ENCODE measurements around the gene EBNA1BP2. TPM values are rescaled to one million over a fixed set of nuclear protein-coding genes. Genes with fewer than 3 reads are reported as not detected.
A peak's percentile ranks its signal among the peaks of the same experiment; 100 is the strongest.

Gene EBNA1BP2
- total RNA-seq (10 to 100 TPM; 14.8 to 15.1 TPM), total RNA-seq (9.6 to 315 (median 30.9) reads per million in 172 experiments)
- 29.6 TPM for polyA plus RNA-seq (2013, experiment 1 of 2)
- 29.5 TPM for polyA plus RNA-seq (2013, experiment 2 of 2)

GRCh38 chr1:43171876-43172526 lies at the start of gene EBNA1BP2, which contains the start of gene CFAP57:
EBNA1BP2 (minus strand) TSS chr1:43172290; CDS start chr1:43172118, 172 bp downstream.
CFAP57 (plus strand) TSS chr1:43172330; CDS start chr1:43172754, 424 bp downstream.
- Mint-ChIP-seq H3K4me3 (peak within 1 kb of the TSS; percentile 96), H3K27me3 (peaks cover 16% of the 10 kb centered on the region), H3K4me1 (ENCODE audit: low read depth) (peaks cover 33% of the 10 kb centered on the region), H3K9me3 (no peaks in the 10 kb centered on the region), H3K36me3 (ENCODE audit: low read depth) (peaks cover 52% of the 10 kb centered on the region), H3K27ac (peak within 1 kb of the TSS; percentile 82)
- ChIA-PET CTCF (no interaction called here), POLR2A (interaction anchor here (0.7 to 1.2 kb wide), 7 partner anchors 12 to 709 kb away, joined by 3 to 8 read pairs (median 4); partner anchors contain the start of genes CCDC30, ELOVL1, HYI and KDM4A)
- peak within 1 kb of the TSS; percentile 25 to 69 for H3K27ac ChIP-seq (ENCODE audit: low read depth in 1 of 2, low read length in 2 of 2)
- ATAC-seq (ENCODE audit: poor library complexity) (peak; percentile 75), DNase-seq (peak; percentile 83 to 97 (median 88))
- H3K36me3 ChIP-seq (ENCODE audit: insufficient read depth, low read length): peaks cover 33% of the 10 kb centered on the region
- TF ChIP-seq, protein P1, sequence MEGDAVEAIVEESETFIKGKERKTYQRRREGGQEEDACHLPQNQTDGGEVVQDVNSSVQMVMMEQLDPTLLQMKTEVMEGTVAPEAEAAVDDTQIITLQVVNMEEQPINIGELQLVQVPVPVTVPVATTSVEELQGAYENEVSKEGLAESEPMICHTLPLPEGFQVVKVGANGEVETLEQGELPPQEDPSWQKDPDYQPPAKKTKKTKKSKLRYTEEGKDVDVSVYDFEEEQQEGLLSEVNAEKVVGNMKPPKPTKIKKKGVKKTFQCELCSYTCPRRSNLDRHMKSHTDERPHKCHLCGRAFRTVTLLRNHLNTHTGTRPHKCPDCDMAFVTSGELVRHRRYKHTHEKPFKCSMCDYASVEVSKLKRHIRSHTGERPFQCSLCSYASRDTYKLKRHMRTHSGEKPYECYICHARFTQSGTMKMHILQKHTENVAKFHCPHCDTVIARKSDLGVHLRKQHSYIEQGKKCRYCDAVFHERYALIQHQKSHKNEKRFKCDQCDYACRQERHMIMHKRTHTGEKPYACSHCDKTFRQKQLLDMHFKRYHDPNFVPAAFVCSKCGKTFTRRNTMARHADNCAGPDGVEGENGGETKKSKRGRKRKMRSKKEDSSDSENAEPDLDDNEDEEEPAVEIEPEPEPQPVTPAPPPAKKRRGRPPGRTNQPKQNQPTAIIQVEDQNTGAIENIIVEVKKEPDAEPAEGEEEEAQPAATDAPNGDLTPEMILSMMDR (IDR thresholded peaks at IDR 0.05): no peak
- intact Hi-C loops (cut with DNase I, micrococcal nuclease): loop anchor here in 1 of 2 experiments (2.0 to 10.0 kb wide), 14 partner anchors 185 to 1807 kb away; partner anchors contain the start of genes ATP6V0B, B4GALT2, C1orf50 and CDC20
- H3K9me3 ChIP-seq (ENCODE audit: control insufficient read depth in 1 of 2, insufficient read depth in 1 of 2, low read length in 2 of 2): no peaks in the 10 kb centered on the region
- peak within 1 kb of the TSS; percentile 93 for H3K4me3 ChIP-seq (ENCODE audit: low read length)
- peaks cover 9 to 14% of the 10 kb centered on the region in 2 experiments for H3K27me3 ChIP-seq (ENCODE audit: control insufficient read depth in 1 of 2, insufficient read depth in 2 of 2, low read length in 2 of 2)
- peaks cover 14% of the 10 kb centered on the region for H3K4me1 ChIP-seq (ENCODE audit: insufficient read depth, low read length)

DNA sequence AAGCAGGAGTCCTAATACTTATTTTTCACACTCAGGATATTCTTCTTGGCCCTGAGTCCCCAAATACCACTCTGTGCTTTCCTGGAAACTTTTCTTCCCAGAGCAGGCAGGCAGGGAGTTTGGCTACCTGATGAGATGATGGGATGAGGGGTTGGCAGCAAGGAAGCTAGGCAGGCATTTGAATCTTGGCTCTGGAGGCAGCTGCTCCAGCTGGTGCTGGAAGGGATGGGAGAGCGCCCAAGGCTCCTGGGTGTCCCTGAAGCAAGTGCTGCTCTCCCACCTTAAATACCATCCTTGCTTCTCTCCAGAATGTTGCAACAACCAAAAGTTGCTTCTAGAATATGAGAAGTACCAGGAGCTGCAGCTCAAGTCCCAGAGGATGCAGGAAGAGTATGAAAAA lies 49.7 kb upstream of the EBNA1BP2 start:
- CTCF ChIA-PET: no interaction called here

DNA sequence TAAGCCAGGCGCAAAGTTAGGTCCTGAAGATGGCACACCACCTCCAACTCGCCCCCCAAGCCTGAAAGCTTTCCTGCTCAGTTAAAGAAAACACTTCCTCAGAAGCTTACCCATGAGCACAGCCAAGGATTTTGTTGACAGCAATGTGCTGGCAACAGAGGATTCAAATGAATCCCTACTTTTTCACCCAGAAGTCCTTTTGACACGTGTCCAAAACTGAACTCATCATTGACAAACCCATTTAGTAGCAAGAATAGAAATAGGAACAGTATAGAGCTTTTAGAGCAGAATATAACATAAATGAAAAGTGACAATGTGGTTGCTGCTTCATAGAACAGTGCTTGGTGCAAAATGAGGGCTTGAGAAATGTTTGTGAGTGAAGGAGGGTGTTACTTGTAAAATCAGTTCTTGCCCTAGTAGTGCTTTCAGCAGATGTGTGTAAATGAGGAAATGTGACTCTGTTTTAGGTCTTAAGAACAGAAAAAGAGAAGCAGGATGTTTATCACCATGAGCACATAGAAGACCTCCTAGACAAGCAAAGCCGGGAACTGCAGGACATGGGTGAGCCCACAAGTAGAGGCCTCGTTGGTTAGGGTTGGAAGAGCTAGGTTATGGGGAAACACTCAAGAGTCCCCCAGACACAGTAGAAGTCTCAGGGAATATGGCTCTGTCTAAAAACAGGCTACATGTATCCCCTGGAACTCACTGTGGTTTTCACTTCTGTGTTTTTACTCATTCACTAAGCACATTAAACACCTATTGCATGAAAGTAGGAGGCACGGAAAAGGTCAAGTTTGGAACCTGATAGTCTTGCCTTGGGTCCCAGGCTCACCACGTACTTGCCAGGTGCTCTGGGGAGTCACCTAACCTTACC lies 49.1 kb upstream of the EBNA1BP2 start:
- Histone ChIP-seq H3K9me3 (ENCODE audit: control insufficient read depth in 1 of 2, insufficient read depth in 1 of 2, low read length in 2 of 2) (no peaks in the 10 kb centered on the region), H3K27ac (ENCODE audit: low read depth in 1 of 2, low read length in 2 of 2) (no peak overlapping the region), H3K36me3 (ENCODE audit: insufficient read depth, low read length) (no peaks in the 10 kb centered on the region), H3K27me3 (ENCODE audit: control insufficient read depth in 1 of 2, insufficient read depth in 2 of 2, low read length in 2 of 2) (no peaks in the 10 kb centered on the region), H3K4me1 (ENCODE audit: insufficient read depth, low read length) (no peaks in the 10 kb centered on the region), H3K4me3 (ENCODE audit: low read length) (no peak overlapping the region)
- Mint-ChIP-seq H3K9me3 (no peaks in the 10 kb centered on the region), H3K27me3 (no peaks in the 10 kb centered on the region), H3K4me1 (ENCODE audit: low read depth) (peaks cover 9% of the 10 kb centered on the region), H3K36me3 (ENCODE audit: low read depth) (no peaks in the 10 kb centered on the region), H3K4me3 (no peak overlapping the region), H3K27ac (peak overlapping the region; percentile 8)
- no peak for DNase-seq
- TF ChIP-seq, protein P1 (IDR thresholded peaks at IDR 0.05): no peak
- POLR2A ChIA-PET: no interaction called here
- ATAC-seq (ENCODE audit: poor library complexity): no peak
- CTCF ChIA-PET: no interaction called here
- intact Hi-C loops (cut with DNase I, micrococcal nuclease): loop anchor here in 1 of 2 experiments (10.0 kb wide), 1 partner anchor 714 kb away; the partner anchor contains the start of gene ARTN

More for the DNA sequence above, 49.7 kb upstream of the EBNA1BP2 start:
- H3K27me3 Mint-ChIP-seq: no peaks in the 10 kb centered on the region
- no peaks in the 10 kb centered on the region for H3K9me3 ChIP-seq (ENCODE audit: control insufficient read depth in 1 of 2, insufficient read depth in 1 of 2, low read length in 2 of 2)
- no peaks in the 10 kb centered on the region for H3K36me3 Mint-ChIP-seq (ENCODE audit: low read depth)
- H3K27ac Mint-ChIP-seq: no peak overlapping the region
- H3K4me3 ChIP-seq (ENCODE audit: low read length): no peak overlapping the region
- no peak overlapping the region for H3K27ac ChIP-seq (ENCODE audit: low read depth in 1 of 2, low read length in 2 of 2)
- H3K4me1 ChIP-seq (ENCODE audit: insufficient read depth, low read length): no peaks in the 10 kb centered on the region
- H3K4me1 Mint-ChIP-seq (ENCODE audit: low read depth): peaks cover 9% of the 10 kb centered on the region
- ATAC-seq (ENCODE audit: poor library complexity) (no peak), DNase-seq (no peak)
- H3K36me3 ChIP-seq (ENCODE audit: insufficient read depth, low read length): no peaks in the 10 kb centered on the region
- H3K27me3 ChIP-seq (ENCODE audit: control insufficient read depth in 1 of 2, insufficient read depth in 2 of 2, low read length in 2 of 2): no peaks in the 10 kb centered on the region
- H3K9me3 Mint-ChIP-seq: no peaks in the 10 kb centered on the region
- intact Hi-C loops (cut with DNase I, micrococcal nuclease): loop anchor here in 1 of 2 experiments (10.0 kb wide), 1 partner anchor 713 kb away; the partner anchor contains the start of gene ARTN
- no peak overlapping the region for H3K4me3 Mint-ChIP-seq
- POLR2A ChIA-PET: no interaction called here
- TF ChIP-seq, protein P1 (IDR thresholded peaks at IDR 0.05): no peak
